Measurements from ENCODE around the gene RAP1GDS1.
"Not testable (repeated sequence)": the region's sequence is repeated elsewhere in the genome, so short reads cannot be mapped to it uniquely, and the experiment has no call there.

RAP1GDS1 gene

DNA sequence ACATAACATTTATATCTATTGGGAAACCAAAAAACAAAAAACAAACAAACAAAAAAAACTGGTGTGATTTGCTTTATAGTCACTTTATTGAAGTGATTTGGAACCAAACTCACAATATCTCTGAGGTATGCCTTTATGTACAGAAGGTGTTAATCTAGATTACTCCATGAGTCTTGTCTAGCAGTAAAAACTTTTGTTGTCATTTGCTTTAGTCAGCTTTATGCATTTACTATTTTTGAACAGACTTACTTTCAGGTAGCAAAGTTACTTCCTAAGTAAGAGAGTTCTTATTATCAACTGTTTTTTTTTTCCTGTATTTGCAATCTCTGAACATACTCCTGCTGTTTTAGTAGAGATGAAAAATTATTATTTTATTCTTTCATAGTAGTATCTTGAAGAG lies 39.5 kb downstream of the RAP1GDS1 start:
- DNase-seq (ENCODE audit: insufficient read length, low spot score) (no peak), FAIRE-seq (no peak)
- no peak for TF ChIP-seq POLR2A (IDR thresholded peaks at IDR 0.05; ENCODE audit: low read depth, low read length)

DNA sequence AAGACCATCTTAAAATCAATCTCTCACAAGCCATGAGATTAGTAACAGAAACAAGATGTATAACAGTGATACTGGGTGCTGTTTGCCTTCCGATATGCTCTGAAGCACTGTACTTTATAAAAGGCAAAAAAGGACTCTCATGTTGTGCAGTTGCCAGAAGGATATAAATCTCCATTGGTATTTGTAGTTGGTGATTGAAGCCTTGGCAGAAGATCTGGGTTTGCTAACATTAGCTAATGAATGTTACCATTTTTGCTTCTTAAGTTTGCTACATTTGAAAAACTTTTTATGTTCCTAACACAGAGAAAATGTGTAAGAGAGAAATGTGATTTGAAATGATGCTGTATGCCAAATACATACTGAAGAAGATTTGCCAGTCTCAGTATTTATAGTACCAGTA lies 44.4 kb downstream of the RAP1GDS1 start:
- no peak for DNase-seq (ENCODE audit: insufficient read length, low spot score)
- no peak for FAIRE-seq
- no peak for TF ChIP-seq POLR2A (IDR thresholded peaks at IDR 0.05; ENCODE audit: low read depth, low read length)

DNA sequence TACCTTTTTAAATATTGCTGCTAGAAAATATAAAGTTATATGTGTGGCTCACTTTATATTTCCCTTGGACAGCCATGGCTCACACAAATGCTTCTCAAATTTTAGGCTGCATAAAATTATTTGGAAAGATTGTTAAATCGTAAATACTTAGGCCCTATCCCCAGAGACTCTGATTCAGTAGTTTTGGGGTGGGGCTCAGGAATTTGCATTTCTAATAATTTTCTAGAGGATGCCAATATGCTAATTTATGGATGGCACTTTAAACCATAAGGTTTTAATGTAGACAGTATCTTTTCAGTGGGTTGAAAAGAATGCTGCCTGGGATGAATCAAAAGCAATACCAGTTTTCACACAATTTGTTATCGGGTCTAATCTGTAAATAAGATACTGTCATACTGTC lies 49.7 kb downstream of the RAP1GDS1 start:
- TF ChIP-seq POLR2A (IDR thresholded peaks at IDR 0.05; ENCODE audit: low read depth, low read length), result no peak
- DNase-seq (ENCODE audit: insufficient read length, low spot score) (no peak), FAIRE-seq (no peak)

DNA sequence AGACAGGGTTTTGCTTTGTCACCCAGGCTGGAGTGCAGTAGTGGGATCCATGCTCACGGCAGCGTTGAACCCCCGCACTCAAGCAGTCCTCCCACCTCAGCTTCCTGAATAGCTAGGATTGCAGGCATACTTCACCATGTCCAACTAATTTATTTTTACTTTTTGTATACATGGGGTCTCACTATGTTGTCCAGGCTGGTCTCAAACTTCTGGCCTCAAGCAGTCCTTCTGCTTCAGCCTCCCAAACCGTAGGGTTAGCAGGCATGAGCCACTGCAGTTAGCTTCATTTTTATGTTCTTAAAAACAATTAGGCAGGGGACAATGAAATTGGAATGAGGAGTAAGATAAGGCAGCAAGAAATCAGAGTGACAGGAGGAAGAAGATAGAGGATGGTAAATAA lies 50.5 kb downstream of the RAP1GDS1 start:
- no peak for FAIRE-seq
- no peak for TF ChIP-seq POLR2A (IDR thresholded peaks at IDR 0.05; ENCODE audit: low read depth, low read length)
- DNase-seq (ENCODE audit: insufficient read length, low spot score), result no peak

DNA sequence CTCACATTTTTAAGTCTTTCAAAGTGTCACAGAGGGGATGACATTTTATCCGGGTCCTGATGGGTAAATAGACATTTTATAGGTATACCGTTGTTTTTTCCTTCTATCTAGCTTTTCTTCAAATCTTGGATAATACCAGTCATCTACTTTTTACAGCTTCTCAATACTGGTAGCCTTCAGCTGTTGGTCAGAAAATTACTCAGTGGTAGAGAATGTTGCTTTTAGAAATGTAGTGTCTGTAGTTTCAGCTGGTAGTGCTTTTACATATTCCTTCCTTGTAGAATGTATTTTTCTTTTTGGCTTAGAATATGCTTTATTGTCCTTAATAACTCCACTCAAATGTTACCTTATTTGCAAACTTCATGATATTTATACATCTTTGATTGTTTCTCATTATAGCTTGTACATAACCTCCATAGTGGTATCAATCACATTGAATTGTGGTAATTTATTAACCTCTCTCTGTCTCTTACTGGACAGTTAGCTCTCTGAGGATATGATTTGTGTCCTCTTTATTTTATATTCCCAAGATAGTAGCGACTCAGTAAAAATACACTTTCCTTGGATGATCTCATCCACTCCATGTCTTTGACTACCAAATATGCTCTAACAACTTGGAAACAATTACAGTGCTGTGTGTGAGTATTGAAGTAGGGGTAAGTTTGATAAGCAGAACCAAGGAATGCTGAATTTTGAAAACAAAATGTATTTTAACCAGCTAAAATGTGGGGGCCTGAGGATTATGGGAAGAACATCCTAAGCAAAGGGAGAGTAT lies 53.8 kb downstream of the RAP1GDS1 start:
- DNase-seq (ENCODE audit: insufficient read length, low spot score) (no peak), FAIRE-seq (no peak)
- TF ChIP-seq POLR2A (IDR thresholded peaks at IDR 0.05; ENCODE audit: low read depth, low read length), result no peak

DNA sequence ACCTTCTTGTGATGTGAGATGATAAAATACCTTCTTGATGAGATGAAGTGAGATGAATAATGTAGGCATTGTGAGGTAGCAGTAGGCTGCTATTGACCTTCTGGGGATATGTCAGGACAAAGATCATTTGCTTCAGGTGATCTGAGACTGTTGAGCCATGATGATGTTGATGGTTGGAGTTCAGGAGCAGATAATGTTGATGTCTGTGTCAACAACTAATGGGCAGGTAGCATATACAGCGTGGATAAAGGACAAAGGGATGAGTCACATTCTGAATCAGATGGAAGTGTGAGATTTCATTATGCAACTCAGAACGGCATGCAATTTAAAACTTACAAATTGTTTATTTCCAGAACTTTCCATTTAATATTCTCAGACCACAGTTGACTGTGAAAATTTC lies 57.3 kb downstream of the RAP1GDS1 start:
- no peak for FAIRE-seq
- no peak for TF ChIP-seq POLR2A (IDR thresholded peaks at IDR 0.05; ENCODE audit: low read depth, low read length)
- DNase-seq (ENCODE audit: insufficient read length, low spot score), result no peak

DNA sequence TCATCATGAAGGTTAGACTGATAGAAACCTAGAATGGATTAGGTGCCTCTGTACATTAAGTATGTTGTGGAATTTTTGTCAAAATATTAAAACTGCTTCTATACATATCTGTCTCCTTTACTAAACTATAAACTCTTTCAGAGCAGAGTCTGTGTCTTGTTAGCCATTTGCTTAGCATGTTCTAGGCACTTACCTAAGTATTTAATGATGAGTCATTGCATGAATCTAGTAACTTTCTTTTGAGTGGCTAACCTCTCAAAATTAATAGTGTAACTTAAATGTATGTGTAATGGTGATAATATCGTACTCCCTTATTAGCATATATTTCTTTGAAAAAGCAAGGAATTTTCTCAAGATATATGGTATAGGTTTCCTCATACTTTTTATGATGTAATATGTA lies 57.8 kb downstream of the RAP1GDS1 start:
- FAIRE-seq, result no peak
- no peak for DNase-seq (ENCODE audit: insufficient read length, low spot score)
- TF ChIP-seq POLR2A (IDR thresholded peaks at IDR 0.05; ENCODE audit: low read depth, low read length), result no peak

DNA sequence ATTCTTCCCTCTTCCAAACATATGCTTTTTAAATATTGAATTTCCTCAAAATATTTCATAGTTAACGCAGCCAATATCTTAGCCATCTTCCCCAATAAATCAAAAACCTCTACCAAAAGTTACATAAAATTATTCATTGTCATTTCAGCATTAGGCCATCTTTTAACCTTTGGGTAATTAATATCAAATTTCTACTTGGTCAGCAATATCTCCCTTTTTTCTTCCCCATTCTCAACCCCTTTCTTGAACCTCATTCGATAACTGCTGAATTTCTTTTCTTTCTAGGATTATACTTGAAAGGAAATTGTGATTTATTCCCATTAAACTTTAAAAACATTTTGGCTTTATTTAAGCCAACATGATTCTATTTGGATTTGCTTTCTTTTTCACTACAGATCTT lies 65.0 kb downstream of the RAP1GDS1 start:
- DNase-seq (ENCODE audit: insufficient read length, low spot score), result no peak
- FAIRE-seq, result no peak
- no peak for TF ChIP-seq POLR2A (IDR thresholded peaks at IDR 0.05; ENCODE audit: low read depth, low read length)

DNA sequence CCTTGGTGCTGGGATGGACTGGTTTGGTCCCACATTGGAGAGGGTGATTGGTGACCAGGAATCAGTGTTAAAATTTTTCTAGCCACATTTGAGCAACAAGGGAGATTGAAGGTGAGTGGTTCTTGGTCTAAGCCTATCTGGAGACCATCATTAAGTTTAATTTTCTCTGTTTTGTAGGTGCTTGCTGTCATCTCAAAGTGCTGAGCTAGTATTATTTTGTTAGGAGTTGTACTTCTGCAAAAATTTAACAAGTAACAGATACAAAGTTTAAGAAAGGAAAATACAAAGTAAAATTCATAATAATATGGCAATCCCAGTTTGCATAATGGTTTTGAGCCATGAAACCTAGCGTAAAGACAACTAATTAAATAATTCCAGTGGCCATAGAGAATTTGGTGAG lies 66.5 kb downstream of the RAP1GDS1 start:
- DNase-seq (ENCODE audit: insufficient read length, low spot score) (no peak), FAIRE-seq (no peak)
- TF ChIP-seq POLR2A (IDR thresholded peaks at IDR 0.05; ENCODE audit: low read depth, low read length), result no peak

DNA sequence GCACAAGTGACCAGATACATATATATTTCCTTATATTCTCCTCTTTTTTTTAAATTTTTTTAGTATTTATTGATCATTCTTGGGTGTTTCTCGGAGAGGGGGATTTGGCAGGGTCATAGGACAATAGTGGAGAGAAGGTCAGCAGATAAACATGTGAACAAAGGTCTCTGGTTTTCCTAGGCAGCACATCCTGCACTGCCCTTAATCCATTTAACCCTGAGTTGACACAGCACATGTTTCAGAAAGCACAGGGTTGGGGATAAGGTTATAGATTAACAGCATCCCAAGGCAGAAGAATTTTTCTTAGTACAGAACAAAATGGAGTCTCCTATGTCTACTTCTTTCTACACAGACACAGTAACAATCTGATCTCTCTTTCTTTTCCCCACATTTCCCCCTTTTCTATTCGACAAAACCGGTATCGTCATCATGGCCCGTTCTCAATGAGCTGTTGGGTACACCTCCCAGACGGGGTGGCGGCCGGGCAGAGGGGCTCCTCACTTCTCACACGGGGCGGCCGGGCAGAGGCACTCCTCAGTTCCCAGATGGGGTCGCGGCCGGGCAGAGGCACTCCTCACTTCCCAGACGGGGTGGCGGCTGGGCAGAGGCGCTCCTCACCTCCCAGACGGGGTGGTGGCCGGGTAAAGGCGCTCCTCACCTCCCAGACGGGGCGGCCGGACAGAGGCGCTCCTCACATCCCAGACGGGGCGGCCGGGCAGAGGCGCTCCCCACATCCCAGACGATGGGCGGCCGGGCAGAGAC lies 68.9 kb downstream of the RAP1GDS1 start:
- not testable (repeated sequence) for FAIRE-seq; DNase-seq (ENCODE audit: insufficient read length, low spot score)

DNA sequence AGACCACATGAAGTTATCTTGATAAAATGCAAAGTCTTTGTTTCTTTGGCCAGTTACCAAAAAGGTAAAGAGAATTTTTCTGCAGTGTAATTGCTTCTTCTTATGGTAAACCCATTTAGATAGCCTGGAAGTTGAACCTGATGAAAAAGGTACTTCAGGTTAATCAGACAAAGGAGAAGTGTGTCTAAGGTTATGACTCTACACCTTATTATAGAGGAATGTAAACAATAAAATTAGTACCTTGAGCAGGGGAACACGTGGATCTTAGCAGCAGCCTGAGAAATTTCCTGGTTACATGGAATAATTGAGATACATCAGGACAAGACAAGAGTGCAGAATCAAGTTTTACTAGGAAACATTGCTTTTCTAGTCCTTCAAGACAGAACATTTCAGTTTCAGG lies 70.8 kb downstream of the RAP1GDS1 start:
- no peak for FAIRE-seq
- no peak for DNase-seq (ENCODE audit: insufficient read length, low spot score)
- no peak for TF ChIP-seq POLR2A (IDR thresholded peaks at IDR 0.05; ENCODE audit: low read depth, low read length)

DNA sequence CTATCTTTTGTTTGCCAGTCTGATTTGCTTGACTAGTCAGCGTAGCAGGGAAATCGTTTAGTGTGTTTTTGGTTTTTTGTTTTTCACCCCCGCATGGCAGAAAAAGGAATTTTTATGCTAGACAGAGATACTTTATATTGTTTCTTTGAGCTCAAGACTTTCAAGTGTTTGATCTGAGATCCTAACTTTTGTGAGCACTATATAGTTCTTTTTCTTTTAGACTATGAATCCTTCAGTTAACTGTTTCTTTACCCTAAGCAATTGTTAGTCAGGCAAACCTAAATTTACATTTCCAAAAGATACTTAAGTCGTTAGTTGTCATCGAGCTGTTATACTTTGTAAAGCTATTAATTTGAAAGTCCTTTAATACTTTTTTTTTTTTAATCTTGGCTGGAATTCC lies 73.3 kb downstream of the RAP1GDS1 start:
- TF ChIP-seq POLR2A (IDR thresholded peaks at IDR 0.05; ENCODE audit: low read depth, low read length), result no peak
- DNase-seq (ENCODE audit: insufficient read length, low spot score) (no peak), FAIRE-seq (no peak)

DNA sequence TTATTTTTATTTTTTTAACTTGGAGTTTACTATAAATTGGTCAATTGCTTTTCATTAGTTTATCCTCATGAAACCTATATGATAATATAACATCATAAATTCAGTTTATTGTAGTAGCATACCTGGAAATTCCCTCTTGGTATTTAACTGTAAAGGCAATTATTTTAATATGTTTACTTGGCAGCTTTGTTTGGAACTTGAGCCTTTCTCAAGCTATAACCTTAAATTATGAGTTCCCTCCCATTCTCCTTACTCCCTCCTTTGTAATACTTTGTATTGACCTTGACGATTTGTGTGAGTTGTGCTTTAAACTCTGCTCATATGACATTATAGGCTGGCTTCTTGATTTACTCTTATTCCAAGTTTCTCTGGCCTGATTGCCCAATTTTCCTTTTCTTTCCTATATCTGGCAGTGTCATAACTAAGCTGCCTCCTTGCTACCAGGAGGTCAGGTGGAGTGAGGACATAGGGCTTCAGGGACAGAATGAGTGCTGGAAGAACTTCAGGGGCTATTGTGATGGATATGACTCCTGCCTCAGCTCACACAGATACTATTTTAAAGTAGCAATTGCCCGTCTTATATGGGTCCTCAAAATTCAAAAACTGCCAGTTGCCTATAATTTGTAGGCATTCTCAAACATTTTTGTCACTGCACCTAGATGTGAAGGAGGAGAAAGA lies 77.7 kb downstream of the RAP1GDS1 start:
- TF ChIP-seq POLR2A (IDR thresholded peaks at IDR 0.05; ENCODE audit: low read depth, low read length), result no peak
- FAIRE-seq (no peak), DNase-seq (ENCODE audit: insufficient read length, low spot score) (no peak)

DNA sequence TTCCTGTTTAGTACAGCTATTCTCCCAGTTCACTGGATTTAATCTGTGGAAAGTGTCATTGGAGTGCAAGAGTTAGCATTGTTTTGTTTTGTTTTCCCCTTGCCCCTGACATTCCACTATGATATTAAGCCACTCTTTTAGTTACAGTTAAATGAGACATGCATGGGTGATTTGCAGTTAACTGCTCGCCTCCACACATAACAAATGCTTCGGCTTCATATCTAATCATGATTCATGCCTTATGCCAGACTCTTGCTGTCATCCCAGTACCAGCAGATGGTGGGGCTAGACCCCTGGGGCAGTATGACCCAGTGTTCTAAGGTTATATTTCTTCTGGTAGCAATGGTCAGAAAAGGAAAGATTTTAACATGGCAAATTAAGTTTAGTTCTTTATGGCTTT lies 80.1 kb downstream of the RAP1GDS1 start:
- no peak for FAIRE-seq
- TF ChIP-seq POLR2A (IDR thresholded peaks at IDR 0.05; ENCODE audit: low read depth, low read length), result no peak
- no peak for DNase-seq (ENCODE audit: insufficient read length, low spot score)

DNA sequence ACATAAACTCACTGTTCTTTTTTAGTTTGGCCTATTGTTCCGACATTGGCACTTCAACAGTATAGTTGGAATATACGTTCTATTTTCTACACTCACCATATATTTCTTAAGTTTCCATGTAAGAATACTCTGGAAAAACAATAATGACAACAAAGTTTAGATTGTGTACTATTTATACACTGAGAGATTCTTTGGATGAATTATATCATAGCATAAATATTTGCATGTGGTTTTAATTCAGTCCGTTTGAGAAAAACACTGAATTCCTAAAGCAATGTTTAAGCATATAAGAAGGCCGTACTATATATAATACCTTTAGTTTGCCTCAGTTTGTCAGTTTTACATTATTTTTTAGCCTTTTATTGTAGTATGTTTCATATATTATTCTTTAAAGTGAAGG lies 82.4 kb downstream of the RAP1GDS1 start:
- no peak for DNase-seq (ENCODE audit: insufficient read length, low spot score)
- no peak for FAIRE-seq
- TF ChIP-seq POLR2A (IDR thresholded peaks at IDR 0.05; ENCODE audit: low read depth, low read length), result no peak

All from H54 (cell line).